ENCODE results near the gene EVI5L.

DNA sequence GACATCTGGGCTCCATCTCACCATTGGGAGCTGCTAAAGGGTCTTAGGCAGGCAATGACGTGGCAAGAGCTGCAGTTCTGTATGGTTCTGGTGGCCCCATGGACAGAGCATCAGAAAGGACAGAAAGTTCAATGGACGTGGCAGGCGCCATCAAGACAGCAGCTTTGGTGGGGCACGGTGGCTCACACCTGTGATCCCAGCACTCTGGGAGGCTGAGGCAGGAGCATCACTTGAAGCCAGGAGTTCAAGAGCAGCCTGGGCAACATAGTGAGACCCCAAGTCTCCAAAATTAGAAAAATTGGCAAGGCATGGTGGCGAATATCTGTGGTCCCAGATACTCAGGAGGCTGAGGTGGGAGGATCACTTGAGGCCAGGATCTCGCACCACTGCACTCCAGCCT, 9.5 kb downstream of the EVI5L start:
- TF ChIP-seq, protein P1, sequence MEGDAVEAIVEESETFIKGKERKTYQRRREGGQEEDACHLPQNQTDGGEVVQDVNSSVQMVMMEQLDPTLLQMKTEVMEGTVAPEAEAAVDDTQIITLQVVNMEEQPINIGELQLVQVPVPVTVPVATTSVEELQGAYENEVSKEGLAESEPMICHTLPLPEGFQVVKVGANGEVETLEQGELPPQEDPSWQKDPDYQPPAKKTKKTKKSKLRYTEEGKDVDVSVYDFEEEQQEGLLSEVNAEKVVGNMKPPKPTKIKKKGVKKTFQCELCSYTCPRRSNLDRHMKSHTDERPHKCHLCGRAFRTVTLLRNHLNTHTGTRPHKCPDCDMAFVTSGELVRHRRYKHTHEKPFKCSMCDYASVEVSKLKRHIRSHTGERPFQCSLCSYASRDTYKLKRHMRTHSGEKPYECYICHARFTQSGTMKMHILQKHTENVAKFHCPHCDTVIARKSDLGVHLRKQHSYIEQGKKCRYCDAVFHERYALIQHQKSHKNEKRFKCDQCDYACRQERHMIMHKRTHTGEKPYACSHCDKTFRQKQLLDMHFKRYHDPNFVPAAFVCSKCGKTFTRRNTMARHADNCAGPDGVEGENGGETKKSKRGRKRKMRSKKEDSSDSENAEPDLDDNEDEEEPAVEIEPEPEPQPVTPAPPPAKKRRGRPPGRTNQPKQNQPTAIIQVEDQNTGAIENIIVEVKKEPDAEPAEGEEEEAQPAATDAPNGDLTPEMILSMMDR (conservative IDR thresholded peaks at IDR 0.05 in 1 of 2, IDR thresholded peaks at IDR 0.05 in 1 of 2; ENCODE audit: low read depth in 1 of 2, low read length in 2 of 2) = no peak
- no peak for TF ChIP-seq EZH2 (IDR thresholded peaks at IDR 0.05; ENCODE audit: low read length, missing control alignments)
